ENCODE measurements around the gene RTKN. TPM values are rescaled to one million over a fixed set of nuclear protein-coding genes. Genes with fewer than 3 reads are reported as not detected.
"Not testable (repeated sequence)": the region's sequence is repeated elsewhere in the genome, so short reads cannot be mapped to it uniquely, and the experiment has no call there.

RTKN gene
- polyA plus RNA-seq, 1 of the 3 experiments (the other 2 are of a cell fraction): 22.6 TPM

- H4K20me1 ChIP-seq (ENCODE audit: insufficient read depth); H2AFZ ChIP-seq (ENCODE audit: low read depth); H3F3A ChIP-seq (replicated peaks; ENCODE audit: insufficient read depth); H3K4me3 ChIP-seq (ENCODE audit: low read depth in 2 of 2, low read length in 1 of 2); H3K9ac ChIP-seq; H3K27me3 ChIP-seq (ENCODE audit: insufficient read depth); H3K27ac ChIP-seq (ENCODE audit: low read depth in 2 of 2, low read length in 1 of 2); POLR2A ChIA-PET; H3K9me3 ChIP-seq; H3K36me3 ChIP-seq (replicated peaks in 1 of 2; ENCODE audit: control insufficient read depth in 1 of 2, insufficient read depth in 2 of 2, low read length in 1 of 2); DNase-seq; H3K4me2 ChIP-seq; H3K9me2 ChIP-seq: not testable (repeated sequence)
- peaks cover 25% of the 10 kb centered on the region for H3K79me2 ChIP-seq (ENCODE audit: insufficient read depth)
- H3K4me1 ChIP-seq (ENCODE audit: control insufficient read depth in 1 of 2, insufficient read depth in 2 of 2, low read depth in 1 of 2, low read length in 1 of 2): peaks cover 20 to 25% of the 10 kb centered on the region in 2 experiments; a peak in 3 of 4 replicates
- 93% methylated on average over 16 of the region's 16 CpGs for WGBS (ENCODE audit: low lambda C conversion rate)
- CTCF ChIA-PET: interaction anchor here (1.1 kb wide), 1 partner anchor 23 kb away, joined by 5 read pairs; the partner anchor contains the start of gene MOGS
These were observed 953 bp upstream of the RTKN start for GRCh38 chr2:74442483-74443297.

- Histone ChIP-seq H3K79me2 (ENCODE audit: insufficient read depth) (peaks cover 30% of the 10 kb centered on the region), H3K36me3 (replicated peaks in 1 of 2; ENCODE audit: control insufficient read depth in 1 of 2, insufficient read depth in 2 of 2, low read length in 1 of 2) (no peaks in the 10 kb centered on the region), H3K4me1 (ENCODE audit: control insufficient read depth in 1 of 2, insufficient read depth in 2 of 2, low read depth in 1 of 2, low read length in 1 of 2) (peaks cover 20 to 27% of the 10 kb centered on the region in 2 experiments; a peak in 3 of 4 replicates), H3F3A (replicated peaks; ENCODE audit: insufficient read depth) (peaks cover 6% of the 10 kb centered on the region), H3K9ac (0 out of 2 replicates have a peak overlapping the region, but pooled peaks have one; percentile 77), H4K20me1 (ENCODE audit: insufficient read depth) (no peaks in the 10 kb centered on the region), H3K9me2 (no peaks in the 10 kb centered on the region), H3K9me3 (no peaks in the 10 kb centered on the region), H2AFZ (ENCODE audit: low read depth) (peak overlapping the region; percentile 95), H3K27ac (ENCODE audit: low read depth in 2 of 2, low read length in 1 of 2) (peak overlapping the region; percentile 64 to 98), H3K4me3 (ENCODE audit: low read depth in 2 of 2, low read length in 1 of 2) (no peak overlapping the region; a peak in 1 of 4 replicates), H3K27me3 (ENCODE audit: insufficient read depth) (no peaks in the 10 kb centered on the region), H3K4me2 (peak overlapping the region; percentile 97; the same call in 1 of the 2 replicates)
- ChIA-PET POLR2A (interaction anchor here (1.2 to 3.0 kb wide), 5 partner anchors 13 to 51 kb away, joined by 3 to 27 read pairs (median 16); partner anchors contain the start of genes C2orf81, INO80B, MRPL53 and WBP1), CTCF (interaction anchor here (1.4 to 2.5 kb wide), 3 partner anchors 13 to 91 kb away, joined by 3 to 8 read pairs (median 8); partner anchors contain the start of gene INO80B)
- no peak for DNase-seq
- 96% methylated on average over 28 of the region's 33 CpGs for WGBS (ENCODE audit: low lambda C conversion rate)
- TF ChIP-seq TCF12 (IDR thresholded peaks at IDR 0.05): no peak
These were observed 507 bp downstream of the RTKN start for GRCh38 chr2:74441170-74441689.

GRCh38 chr2:74440378-74441169 lies 1.2 kb downstream of the RTKN start:
- Histone ChIP-seq H3K4me3 (ENCODE audit: low read depth in 2 of 2, low read length in 1 of 2) (peak overlapping the region; percentile 73 to 75), H3K9ac (peak overlapping the region; percentile 77), H3F3A (replicated peaks; ENCODE audit: insufficient read depth) (peaks cover 6% of the 10 kb centered on the region), H2AFZ (ENCODE audit: low read depth) (peak overlapping the region; percentile 95), H3K79me2 (ENCODE audit: insufficient read depth) (peaks cover 30% of the 10 kb centered on the region), H4K20me1 (ENCODE audit: insufficient read depth) (no peaks in the 10 kb centered on the region), H3K9me3 (no peaks in the 10 kb centered on the region), H3K36me3 (replicated peaks in 1 of 2; ENCODE audit: control insufficient read depth in 1 of 2, insufficient read depth in 2 of 2, low read length in 1 of 2) (no peaks in the 10 kb centered on the region), H3K4me1 (ENCODE audit: control insufficient read depth in 1 of 2, insufficient read depth in 2 of 2, low read depth in 1 of 2, low read length in 1 of 2) (peaks cover 20 to 27% of the 10 kb centered on the region in 2 experiments; a peak in 3 of 4 replicates), H3K27ac (ENCODE audit: low read depth in 2 of 2, low read length in 1 of 2) (peak overlapping the region; percentile 64 to 98), H3K27me3 (ENCODE audit: insufficient read depth) (no peaks in the 10 kb centered on the region), H3K4me2 (peak overlapping the region; percentile 97), H3K9me2 (no peaks in the 10 kb centered on the region)
- CTCF ChIA-PET: interaction anchor here (0.6 to 2.5 kb wide), 10 partner anchors 10 to 202 kb away, joined by 3 to 9 read pairs (median 3); partner anchors contain the start of genes INO80B and WBP1
- POLR2A ChIA-PET: interaction anchor here (0.7 to 3.0 kb wide), 12 partner anchors 9 to 74 kb away, joined by 3 to 27 read pairs (median 8); partner anchors contain the start of genes C2orf81, INO80B, MRPL53 and TLX2
- peak; percentile 99 for DNase-seq
- WGBS (ENCODE audit: low lambda C conversion rate): 42% methylated on average over 24 of the region's 45 CpGs
- TF ChIP-seq TEAD4 (IDR thresholded peaks at IDR 0.05; ENCODE audit: borderline replicate concordance, insufficient read depth) (no peak), RFX5 (IDR thresholded peaks at IDR 0.05; ENCODE audit: low read length) (no peak), EP300 (IDR thresholded peaks at IDR 0.05; ENCODE audit: borderline replicate concordance in 1 of 2, low read depth in 1 of 2, low read length in 1 of 2) (no peak), RXRA (IDR thresholded peaks at IDR 0.05; ENCODE audit: borderline replicate concordance, low read depth) (no peak), SMC3 (IDR thresholded peaks at IDR 0.05; ENCODE audit: low read depth, low read length) (no peak), NRF1 (IDR thresholded peaks at IDR 0.05; ENCODE audit: low read depth, low read length) (no peak), IRF3 (IDR thresholded peaks at IDR 0.05; ENCODE audit: low read depth, low read length) (no peak), TAF1 (IDR thresholded peaks at IDR 0.05; ENCODE audit: borderline replicate concordance, low read depth, low read length) (peak; percentile 60; the same call in 1 of the 2 replicates), EZH2phosphoT487 (IDR thresholded peaks at IDR 0.05; ENCODE audit: borderline replicate concordance, low read depth) (no peak), CHD2 (IDR thresholded peaks at IDR 0.05; ENCODE audit: low read length, partially characterized antibody) (no peak), YY1 (IDR thresholded peaks at IDR 0.05; ENCODE audit: low read depth) (0 out of 2 replicates have a peak, but pooled peaks have one; percentile 14), MXI1 (IDR thresholded peaks at IDR 0.05; ENCODE audit: low read depth, low read length) (peak; percentile 17; the same call in 1 of the 2 replicates), GABPA (IDR thresholded peaks at IDR 0.05; ENCODE audit: low read depth) (peak; percentile 53), SIN3A (IDR thresholded peaks at IDR 0.05; ENCODE audit: borderline replicate concordance, low read depth, low read length) (peak; percentile 36; the same call in 1 of the 2 replicates), JUND (IDR thresholded peaks at IDR 0.05) (no peak)
